NCI-H524 (cell line): ENCODE data around the gene TSC1.
A peak's percentile ranks its signal among the peaks of the same experiment; 100 is the strongest.
"Not testable (repeated sequence)": the region's sequence is repeated elsewhere in the genome, so short reads cannot be mapped to it uniquely, and the experiment has no call there.

Experiments used
- DNase-seq, 2 experiments: peaks; one replicate each; lab custom pipeline; 2025; lab: John Stamatoyannopoulos, UW

The TSC1 gene

GRCh38 chr9:132944294-132945185, at the start of gene TSC1:
Gene TSC1 (minus strand): TSS chr9:132944616. CDS start chr9:132928872, 15,744 bp downstream.
- peak; percentile 94 to 97 for DNase-seq

- no peak for DNase-seq
These were observed 49.1 kb upstream of the TSC1 start for GRCh38 chr9:132993511-132993939.

GRCh38 chr9:132991351-132992300, 47.2 kb upstream of the TSC1 start:
- DNase-seq: no peak

- no peak for DNase-seq
These were observed 46.4 kb upstream of the TSC1 start for GRCh38 chr9:132990781-132991180.

GRCh38 chr9:132989998-132990557, 45.7 kb upstream of the TSC1 start:
- DNase-seq: not testable (repeated sequence)

GRCh38 chr9:132989414-132989996, 45.1 kb upstream of the TSC1 start:
- no peak for DNase-seq

GRCh38 chr9:132989014-132989310, 44.5 kb upstream of the TSC1 start:
- DNase-seq: no peak

- DNase-seq: no peak
These were observed 44.0 kb upstream of the TSC1 start for GRCh38 chr9:132988244-132989013.

GRCh38 chr9:132986640-132987620, 42.5 kb upstream of the TSC1 start:
- DNase-seq: no peak

GRCh38 chr9:132986114-132986513, 41.7 kb upstream of the TSC1 start:
- DNase-seq: no peak

GRCh38 chr9:132985489-132985888, 41.1 kb upstream of the TSC1 start:
- DNase-seq: no peak

- DNase-seq: no peak
These were observed 40.6 kb upstream of the TSC1 start for GRCh38 chr9:132985071-132985350.

GRCh38 chr9:132984202-132985070, 40.0 kb upstream of the TSC1 start:
- DNase-seq: no peak

- DNase-seq: no peak
These were observed 39.2 kb upstream of the TSC1 start for GRCh38 chr9:132983491-132984201.

GRCh38 chr9:132982458-132982857, 38.0 kb upstream of the TSC1 start:
- no peak for DNase-seq

GRCh38 chr9:132980157-132980556, 35.7 kb upstream of the TSC1 start:
- DNase-seq: peak in 1 of 2 experiments; percentile 24

- no peak for DNase-seq
These were observed 34.2 kb upstream of the TSC1 start, which contains the start of gene GFI1B for GRCh38 chr9:132978451-132979131. Gene GFI1B (plus strand): TSS chr9:132978694. CDS start chr9:132986679, 7,985 bp downstream.

- no peak for DNase-seq
These were observed 33.7 kb upstream of the TSC1 start for GRCh38 chr9:132978112-132978450.
